GM12865 (cell line): ENCODE results near the gene NME7.

Experiments
- DNase-seq: peaks from one replicate; pipeline ENCODE4 v3.0.0; 2010; ENCODE audit warnings: low read depth
- H3K4me3 ChIP-seq: 2 replicates; pipeline ENCODE4 v1.5.1; 2011; ENCODE audit warnings: mild to moderate bottlenecking, low read depth, low read length, control low read depth
- TF ChIP-seq, protein P1 (sequence below): IDR thresholded peaks from 2 replicates; pipeline ENCODE4 v1.5.1; 2011; ENCODE audit warnings: low read length, control low read depth, low read depth, inconsistent platforms; ENCODE audit not compliant: insufficient read depth; ENCODE audit errors: missing control alignments

NME7 gene

DNA sequence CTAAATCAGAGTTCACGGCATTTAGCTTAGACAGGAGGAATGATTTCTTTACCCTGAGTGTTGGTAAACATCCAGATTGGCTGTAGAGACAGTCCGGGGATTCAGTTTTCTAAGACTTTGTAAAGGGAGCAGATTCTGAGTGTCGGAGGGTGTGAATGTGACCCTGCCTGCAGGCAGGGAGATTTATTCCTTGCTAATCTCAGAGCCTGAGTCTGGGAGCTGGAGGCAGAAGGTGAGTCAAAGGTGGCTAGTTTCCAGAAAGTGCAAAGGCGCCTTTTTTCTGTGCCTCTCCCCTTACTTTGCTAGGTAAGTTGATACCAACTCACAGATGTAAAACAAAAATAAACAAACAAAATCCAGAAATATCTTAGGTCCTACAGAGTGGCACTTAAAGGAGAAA, 249.4 kb downstream of the NME7 start:
- no peak for DNase-seq
- H3K4me3 ChIP-seq: no peak overlapping the region
- TF ChIP-seq, protein P1, sequence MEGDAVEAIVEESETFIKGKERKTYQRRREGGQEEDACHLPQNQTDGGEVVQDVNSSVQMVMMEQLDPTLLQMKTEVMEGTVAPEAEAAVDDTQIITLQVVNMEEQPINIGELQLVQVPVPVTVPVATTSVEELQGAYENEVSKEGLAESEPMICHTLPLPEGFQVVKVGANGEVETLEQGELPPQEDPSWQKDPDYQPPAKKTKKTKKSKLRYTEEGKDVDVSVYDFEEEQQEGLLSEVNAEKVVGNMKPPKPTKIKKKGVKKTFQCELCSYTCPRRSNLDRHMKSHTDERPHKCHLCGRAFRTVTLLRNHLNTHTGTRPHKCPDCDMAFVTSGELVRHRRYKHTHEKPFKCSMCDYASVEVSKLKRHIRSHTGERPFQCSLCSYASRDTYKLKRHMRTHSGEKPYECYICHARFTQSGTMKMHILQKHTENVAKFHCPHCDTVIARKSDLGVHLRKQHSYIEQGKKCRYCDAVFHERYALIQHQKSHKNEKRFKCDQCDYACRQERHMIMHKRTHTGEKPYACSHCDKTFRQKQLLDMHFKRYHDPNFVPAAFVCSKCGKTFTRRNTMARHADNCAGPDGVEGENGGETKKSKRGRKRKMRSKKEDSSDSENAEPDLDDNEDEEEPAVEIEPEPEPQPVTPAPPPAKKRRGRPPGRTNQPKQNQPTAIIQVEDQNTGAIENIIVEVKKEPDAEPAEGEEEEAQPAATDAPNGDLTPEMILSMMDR: no peak

DNA sequence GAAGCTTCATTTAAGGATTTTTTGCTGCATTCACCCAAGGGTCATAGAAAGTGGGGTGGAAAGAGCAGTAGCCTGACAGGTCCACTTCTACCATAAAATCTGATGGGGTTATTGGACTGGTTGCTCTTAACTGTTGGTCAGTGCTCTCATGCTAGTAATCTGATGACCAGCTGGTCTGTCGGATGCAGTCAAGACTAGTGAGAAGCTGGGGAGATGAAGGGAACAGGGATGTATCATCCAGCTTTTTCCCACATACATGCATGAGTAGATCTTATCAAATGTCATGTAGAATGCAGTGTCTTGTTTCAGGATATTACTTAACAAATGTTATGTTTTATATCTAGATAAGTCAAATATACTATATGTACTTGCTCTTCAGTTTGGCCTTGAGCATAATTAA, 250.0 kb downstream of the NME7 start:
- H3K4me3 ChIP-seq: no peak overlapping the region
- TF ChIP-seq, protein P1: no peak
- no peak for DNase-seq

- TF ChIP-seq, protein P1: no peak
- no peak for DNase-seq
- H3K4me3 ChIP-seq: no peak overlapping the region
Observed at GRCh38 chr1:169117014-169117413, 250.6 kb downstream of the NME7 start.

DNA sequence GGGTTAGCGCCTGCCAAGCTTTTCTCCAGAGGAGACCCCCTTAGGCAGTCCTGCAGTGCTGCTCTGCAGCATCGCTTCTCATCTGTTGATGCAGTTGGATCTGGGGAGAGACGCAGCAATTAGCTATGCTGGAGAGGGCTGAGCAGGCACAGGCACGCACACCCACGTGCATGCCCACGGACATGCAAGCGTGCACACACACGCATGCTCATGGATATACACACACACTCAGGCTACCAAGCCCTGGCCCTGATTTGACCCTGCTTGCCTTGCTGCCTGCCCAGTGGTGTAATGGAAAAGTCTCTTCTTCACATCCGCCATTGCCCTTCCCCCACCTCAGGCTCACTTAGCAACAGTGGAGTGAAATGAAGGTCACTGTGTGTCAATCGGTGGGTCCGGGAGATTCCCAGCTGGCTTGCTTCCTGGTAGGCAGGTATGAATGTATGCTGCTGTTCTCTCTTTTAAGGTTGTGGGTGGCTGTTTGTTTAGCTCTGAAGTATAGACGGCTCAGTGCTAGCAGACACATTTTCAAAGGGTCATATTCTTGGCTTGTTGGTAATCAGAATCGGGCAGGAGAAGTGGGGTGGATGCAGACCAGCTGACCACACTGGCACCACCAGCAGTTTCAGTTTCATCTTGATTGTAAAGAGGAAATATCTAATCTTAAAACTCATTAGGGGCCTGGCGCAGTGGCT, 251.6 kb downstream of the NME7 start:
- peak overlapping the region; percentile 28; the same call in 1 of the 2 replicates for H3K4me3 ChIP-seq
- TF ChIP-seq, protein P1: no peak
- peak; percentile 86 for DNase-seq

GRCh38 chr1:169113613-169114119, 253.9 kb downstream of the NME7 start:
- DNase-seq: peak; percentile 52
- TF ChIP-seq, protein P1: no peak
- H3K4me3 ChIP-seq: peak overlapping the region; percentile 3

GRCh38 chr1:169112241-169112640, 255.4 kb downstream of the NME7 start:
- H3K4me3 ChIP-seq: no peak overlapping the region
- no peak for DNase-seq
- TF ChIP-seq, protein P1: no peak

DNA sequence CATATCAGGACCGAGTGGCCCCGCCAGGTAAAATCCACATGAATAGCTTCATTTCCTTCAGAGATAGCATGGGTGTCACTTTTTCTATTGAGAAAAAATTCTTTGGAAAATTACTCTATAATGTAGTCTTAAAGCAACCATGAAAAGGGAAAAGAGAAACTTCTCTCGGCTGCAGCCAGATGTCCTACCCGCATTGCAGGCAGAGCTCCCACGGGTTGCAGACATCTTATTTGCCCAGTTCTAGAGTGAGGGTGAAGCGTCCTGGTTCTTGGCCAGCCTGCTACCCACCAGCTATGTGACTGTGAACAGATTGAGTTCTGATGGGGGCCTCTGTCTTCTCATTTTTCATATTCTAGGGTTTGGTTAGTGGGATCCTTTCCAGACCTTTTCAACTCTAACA, 256.1 kb downstream of the NME7 start:
- no peak overlapping the region for H3K4me3 ChIP-seq
- TF ChIP-seq, protein P1: no peak
- DNase-seq: no peak
